Stimulated activated CD4-positive, alpha-beta T cell treated with anti-CD3 and anti-CD28 coated beads, TNF-alpha, amount 100 ng/mL, for 48 hours (primary cell): Measurements from ENCODE around the gene TCEANC2.
"Not testable (repeated sequence)": the region's sequence is repeated elsewhere in the genome, so short reads cannot be mapped to it uniquely, and the experiment has no call there.

Experiments used
- DNase-seq, 3 donors: peaks; one replicate each; pipeline ENCODE4 v3.0.0-alpha.2; 2020; ENCODE audit warnings: low read depth in 3 of 3

Gene TCEANC2

GRCh38 chr1:54027848-54028247, 25.6 kb upstream of the TCEANC2 start:
- DNase-seq, result no peak

- DNase-seq, result no peak
Measured at GRCh38 chr1:54028306-54029251, 24.8 kb upstream of the TCEANC2 start.

GRCh38 chr1:54037476-54037875, 15.9 kb upstream of the TCEANC2 start:
- no peak for DNase-seq

- DNase-seq, result no peak
Measured at GRCh38 chr1:54041806-54042205, 11.6 kb upstream of the TCEANC2 start.

GRCh38 chr1:54045496-54045895, 7.9 kb upstream of the TCEANC2 start:
- DNase-seq, result no peak

- no peak for DNase-seq
Measured at GRCh38 chr1:54046671-54047383, 6.6 kb upstream of the TCEANC2 start.

- DNase-seq, result no peak
Measured at GRCh38 chr1:54047384-54048305, 5.8 kb upstream of the TCEANC2 start.

- DNase-seq, result not testable (repeated sequence)
Measured at GRCh38 chr1:54050435-54050834, 3.0 kb upstream of the TCEANC2 start.

- DNase-seq, result no peak
Measured at GRCh38 chr1:54051933-54052430, 1.4 kb upstream of the TCEANC2 start.

- peak in 1 of 3 donors; percentile 11 for DNase-seq
Measured at GRCh38 chr1:54052431-54052933, 926 bp upstream of the TCEANC2 start.

GRCh38 chr1:54053745-54054437, 483 bp downstream of the TCEANC2 start:
- peak in 1 of 3 donors; percentile 8 for DNase-seq

- no peak for DNase-seq
Measured at GRCh38 chr1:54054438-54054749, 986 bp downstream of the TCEANC2 start.

GRCh38 chr1:54064299-54064698, 10.9 kb downstream of the TCEANC2 start:
- no peak for DNase-seq

- DNase-seq, result no peak
Measured at GRCh38 chr1:54069791-54070170, 16.4 kb downstream of the TCEANC2 start.

GRCh38 chr1:54070171-54070837, 16.9 kb downstream of the TCEANC2 start:
- DNase-seq, result no peak

GRCh38 chr1:54077359-54077758, 24.0 kb downstream of the TCEANC2 start:
- DNase-seq, result no peak

- DNase-seq, result no peak
Measured at GRCh38 chr1:54080598-54081049, 27.2 kb downstream of the TCEANC2 start.

- DNase-seq, result peak; percentile 28 to 56 (median 34)
Measured at GRCh38 chr1:54081306-54082270, 28.2 kb downstream of the TCEANC2 start.

- no peak for DNase-seq
Measured at GRCh38 chr1:54084794-54085193, 31.4 kb downstream of the TCEANC2 start.
